GM23338 (cell line): ENCODE data around the gene TESK2.

Source experiments
- CREB1 ChIP-seq: fragments of 250-450 bp; sonication (Bioruptor Pico); IDR thresholded peaks from 2 replicates; pipeline ENCODE4 v1.5.0; 2020; ENCODE audit warnings: low read depth, mild to moderate bottlenecking, moderate library complexity
- EZH2 ChIP-seq: fragments of 200-600 bp; sonication (generic); IDR thresholded peaks from one replicate; pipeline ENCODE4 v1.8.0; 2017; ENCODE audit warnings: antibody characterized with exemption, mild to moderate bottlenecking, low read depth; ENCODE audit not compliant: unreplicated experiment
- EZH2phosphoT487 ChIP-seq: fragments of 200-600 bp; sonication (generic); IDR thresholded peaks from one replicate; pipeline ENCODE4 v1.8.1; 2018; ENCODE audit warnings: antibody characterized with exemption; ENCODE audit not compliant: unreplicated experiment
- JUNB ChIP-seq: IDR thresholded peaks from one replicate; pipeline ENCODE4 v1.6.1; 2016; ENCODE audit warnings: antibody characterized with exemption; ENCODE audit not compliant: unreplicated experiment
- NANOG ChIP-seq: IDR thresholded peaks from 2 replicates; pipeline ENCODE4 v1.6.1; 2016; ENCODE audit warnings: antibody characterized with exemption, borderline replicate concordance
- POLR2AphosphoS5 ChIP-seq: IDR thresholded peaks from 2 replicates; pipeline ENCODE4 v1.6.1; 2016; ENCODE audit warnings: antibody characterized with exemption, low read depth
- STAT1 ChIP-seq: IDR thresholded peaks from one replicate; pipeline ENCODE4 v1.6.1; 2016; ENCODE audit warnings: antibody characterized with exemption; ENCODE audit not compliant: unreplicated experiment
- ZNF114 ChIP-seq: fragments of 250-450 bp; sonication (Bioruptor Pico); IDR thresholded peaks from 2 replicates; pipeline ENCODE4 v1.5.0; 2020; ENCODE audit warnings: mild to moderate bottlenecking, moderate library complexity
- ZNF331 ChIP-seq: fragments of 250-450 bp; sonication (Bioruptor Pico); IDR thresholded peaks from 2 replicates; pipeline ENCODE4 v1.5.0; 2020; ENCODE audit warnings: low read depth, mild to moderate bottlenecking, moderate library complexity
- TF ChIP-seq, protein P1 (sequence below), 2 experiments: fragments of 200-600 bp in 1 of 2; sonication (generic) in 1 of 2; conservative IDR thresholded peaks; 2 replicates each; pipeline versions ENCODE4 v1.5.1 to v1.6.1; 2016 to 2017; ENCODE audit warnings: antibody characterized with exemption in 2 of 2, low read depth in 2 of 2, mild to moderate bottlenecking in 2 of 2, moderate library complexity in 1 of 2
- TF ChIP-seq, protein P2 (sequence below): IDR thresholded peaks from one replicate; pipeline ENCODE4 v1.6.1; 2018; ENCODE audit warnings: antibody characterized with exemption; ENCODE audit not compliant: unreplicated experiment
- TF ChIP-seq, protein P3 (sequence below): IDR thresholded peaks from 2 replicates; pipeline ENCODE4 v1.6.1; 2016; ENCODE audit warnings: antibody characterized with exemption
- TF ChIP-seq, protein P4 (sequence below): fragments of 250-450 bp; sonication (Bioruptor Pico); IDR thresholded peaks from 2 replicates; pipeline ENCODE4 v1.5.0; 2020; ENCODE audit warnings: mild to moderate bottlenecking, moderate library complexity

DNA sequence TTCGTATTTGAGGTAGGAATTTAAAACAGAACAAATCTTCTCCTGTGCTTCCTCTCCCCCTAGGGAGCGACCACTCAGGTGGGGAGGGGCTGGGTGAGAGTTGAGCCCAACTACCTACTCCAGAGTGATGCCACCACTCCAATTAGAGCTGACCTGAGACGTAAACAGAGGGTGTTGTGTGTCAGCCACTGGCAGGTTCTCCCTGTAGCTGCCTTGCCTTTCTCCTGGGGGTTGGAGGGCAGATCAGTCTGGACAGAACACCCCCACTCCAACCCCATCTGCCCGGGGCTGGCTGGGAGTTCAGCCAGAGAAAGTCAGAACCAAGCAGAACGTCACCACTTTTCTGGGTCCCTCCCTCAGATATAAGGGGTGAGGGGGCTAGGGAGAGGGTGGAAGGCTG, 162.3 kb downstream of the TESK2 start:
- TF ChIP-seq, protein P1, sequence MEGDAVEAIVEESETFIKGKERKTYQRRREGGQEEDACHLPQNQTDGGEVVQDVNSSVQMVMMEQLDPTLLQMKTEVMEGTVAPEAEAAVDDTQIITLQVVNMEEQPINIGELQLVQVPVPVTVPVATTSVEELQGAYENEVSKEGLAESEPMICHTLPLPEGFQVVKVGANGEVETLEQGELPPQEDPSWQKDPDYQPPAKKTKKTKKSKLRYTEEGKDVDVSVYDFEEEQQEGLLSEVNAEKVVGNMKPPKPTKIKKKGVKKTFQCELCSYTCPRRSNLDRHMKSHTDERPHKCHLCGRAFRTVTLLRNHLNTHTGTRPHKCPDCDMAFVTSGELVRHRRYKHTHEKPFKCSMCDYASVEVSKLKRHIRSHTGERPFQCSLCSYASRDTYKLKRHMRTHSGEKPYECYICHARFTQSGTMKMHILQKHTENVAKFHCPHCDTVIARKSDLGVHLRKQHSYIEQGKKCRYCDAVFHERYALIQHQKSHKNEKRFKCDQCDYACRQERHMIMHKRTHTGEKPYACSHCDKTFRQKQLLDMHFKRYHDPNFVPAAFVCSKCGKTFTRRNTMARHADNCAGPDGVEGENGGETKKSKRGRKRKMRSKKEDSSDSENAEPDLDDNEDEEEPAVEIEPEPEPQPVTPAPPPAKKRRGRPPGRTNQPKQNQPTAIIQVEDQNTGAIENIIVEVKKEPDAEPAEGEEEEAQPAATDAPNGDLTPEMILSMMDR (conservative IDR thresholded peaks at IDR 0.05; ENCODE audit: low read depth in 2 of 2), result no peak
- TF ChIP-seq EZH2 (no peak), JUNB (no peak), POLR2AphosphoS5 (no peak), EZH2phosphoT487 (no peak), CREB1 (no peak), STAT1 (no peak), ZNF114 (CRISPR knock-in tag) (no peak), ZNF331 (CRISPR knock-in tag) (no peak), NANOG (no peak)
- TF ChIP-seq, protein P2, sequence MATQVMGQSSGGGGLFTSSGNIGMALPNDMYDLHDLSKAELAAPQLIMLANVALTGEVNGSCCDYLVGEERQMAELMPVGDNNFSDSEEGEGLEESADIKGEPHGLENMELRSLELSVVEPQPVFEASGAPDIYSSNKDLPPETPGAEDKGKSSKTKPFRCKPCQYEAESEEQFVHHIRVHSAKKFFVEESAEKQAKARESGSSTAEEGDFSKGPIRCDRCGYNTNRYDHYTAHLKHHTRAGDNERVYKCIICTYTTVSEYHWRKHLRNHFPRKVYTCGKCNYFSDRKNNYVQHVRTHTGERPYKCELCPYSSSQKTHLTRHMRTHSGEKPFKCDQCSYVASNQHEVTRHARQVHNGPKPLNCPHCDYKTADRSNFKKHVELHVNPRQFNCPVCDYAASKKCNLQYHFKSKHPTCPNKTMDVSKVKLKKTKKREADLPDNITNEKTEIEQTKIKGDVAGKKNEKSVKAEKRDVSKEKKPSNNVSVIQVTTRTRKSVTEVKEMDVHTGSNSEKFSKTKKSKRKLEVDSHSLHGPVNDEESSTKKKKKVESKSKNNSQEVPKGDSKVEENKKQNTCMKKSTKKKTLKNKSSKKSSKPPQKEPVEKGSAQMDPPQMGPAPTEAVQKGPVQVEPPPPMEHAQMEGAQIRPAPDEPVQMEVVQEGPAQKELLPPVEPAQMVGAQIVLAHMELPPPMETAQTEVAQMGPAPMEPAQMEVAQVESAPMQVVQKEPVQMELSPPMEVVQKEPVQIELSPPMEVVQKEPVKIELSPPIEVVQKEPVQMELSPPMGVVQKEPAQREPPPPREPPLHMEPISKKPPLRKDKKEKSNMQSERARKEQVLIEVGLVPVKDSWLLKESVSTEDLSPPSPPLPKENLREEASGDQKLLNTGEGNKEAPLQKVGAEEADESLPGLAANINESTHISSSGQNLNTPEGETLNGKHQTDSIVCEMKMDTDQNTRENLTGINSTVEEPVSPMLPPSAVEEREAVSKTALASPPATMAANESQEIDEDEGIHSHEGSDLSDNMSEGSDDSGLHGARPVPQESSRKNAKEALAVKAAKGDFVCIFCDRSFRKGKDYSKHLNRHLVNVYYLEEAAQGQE, result no peak
- TF ChIP-seq, protein P3, sequence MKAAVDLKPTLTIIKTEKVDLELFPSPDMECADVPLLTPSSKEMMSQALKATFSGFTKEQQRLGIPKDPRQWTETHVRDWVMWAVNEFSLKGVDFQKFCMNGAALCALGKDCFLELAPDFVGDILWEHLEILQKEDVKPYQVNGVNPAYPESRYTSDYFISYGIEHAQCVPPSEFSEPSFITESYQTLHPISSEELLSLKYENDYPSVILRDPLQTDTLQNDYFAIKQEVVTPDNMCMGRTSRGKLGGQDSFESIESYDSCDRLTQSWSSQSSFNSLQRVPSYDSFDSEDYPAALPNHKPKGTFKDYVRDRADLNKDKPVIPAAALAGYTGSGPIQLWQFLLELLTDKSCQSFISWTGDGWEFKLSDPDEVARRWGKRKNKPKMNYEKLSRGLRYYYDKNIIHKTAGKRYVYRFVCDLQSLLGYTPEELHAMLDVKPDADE, result no peak
- TF ChIP-seq, protein P4, sequence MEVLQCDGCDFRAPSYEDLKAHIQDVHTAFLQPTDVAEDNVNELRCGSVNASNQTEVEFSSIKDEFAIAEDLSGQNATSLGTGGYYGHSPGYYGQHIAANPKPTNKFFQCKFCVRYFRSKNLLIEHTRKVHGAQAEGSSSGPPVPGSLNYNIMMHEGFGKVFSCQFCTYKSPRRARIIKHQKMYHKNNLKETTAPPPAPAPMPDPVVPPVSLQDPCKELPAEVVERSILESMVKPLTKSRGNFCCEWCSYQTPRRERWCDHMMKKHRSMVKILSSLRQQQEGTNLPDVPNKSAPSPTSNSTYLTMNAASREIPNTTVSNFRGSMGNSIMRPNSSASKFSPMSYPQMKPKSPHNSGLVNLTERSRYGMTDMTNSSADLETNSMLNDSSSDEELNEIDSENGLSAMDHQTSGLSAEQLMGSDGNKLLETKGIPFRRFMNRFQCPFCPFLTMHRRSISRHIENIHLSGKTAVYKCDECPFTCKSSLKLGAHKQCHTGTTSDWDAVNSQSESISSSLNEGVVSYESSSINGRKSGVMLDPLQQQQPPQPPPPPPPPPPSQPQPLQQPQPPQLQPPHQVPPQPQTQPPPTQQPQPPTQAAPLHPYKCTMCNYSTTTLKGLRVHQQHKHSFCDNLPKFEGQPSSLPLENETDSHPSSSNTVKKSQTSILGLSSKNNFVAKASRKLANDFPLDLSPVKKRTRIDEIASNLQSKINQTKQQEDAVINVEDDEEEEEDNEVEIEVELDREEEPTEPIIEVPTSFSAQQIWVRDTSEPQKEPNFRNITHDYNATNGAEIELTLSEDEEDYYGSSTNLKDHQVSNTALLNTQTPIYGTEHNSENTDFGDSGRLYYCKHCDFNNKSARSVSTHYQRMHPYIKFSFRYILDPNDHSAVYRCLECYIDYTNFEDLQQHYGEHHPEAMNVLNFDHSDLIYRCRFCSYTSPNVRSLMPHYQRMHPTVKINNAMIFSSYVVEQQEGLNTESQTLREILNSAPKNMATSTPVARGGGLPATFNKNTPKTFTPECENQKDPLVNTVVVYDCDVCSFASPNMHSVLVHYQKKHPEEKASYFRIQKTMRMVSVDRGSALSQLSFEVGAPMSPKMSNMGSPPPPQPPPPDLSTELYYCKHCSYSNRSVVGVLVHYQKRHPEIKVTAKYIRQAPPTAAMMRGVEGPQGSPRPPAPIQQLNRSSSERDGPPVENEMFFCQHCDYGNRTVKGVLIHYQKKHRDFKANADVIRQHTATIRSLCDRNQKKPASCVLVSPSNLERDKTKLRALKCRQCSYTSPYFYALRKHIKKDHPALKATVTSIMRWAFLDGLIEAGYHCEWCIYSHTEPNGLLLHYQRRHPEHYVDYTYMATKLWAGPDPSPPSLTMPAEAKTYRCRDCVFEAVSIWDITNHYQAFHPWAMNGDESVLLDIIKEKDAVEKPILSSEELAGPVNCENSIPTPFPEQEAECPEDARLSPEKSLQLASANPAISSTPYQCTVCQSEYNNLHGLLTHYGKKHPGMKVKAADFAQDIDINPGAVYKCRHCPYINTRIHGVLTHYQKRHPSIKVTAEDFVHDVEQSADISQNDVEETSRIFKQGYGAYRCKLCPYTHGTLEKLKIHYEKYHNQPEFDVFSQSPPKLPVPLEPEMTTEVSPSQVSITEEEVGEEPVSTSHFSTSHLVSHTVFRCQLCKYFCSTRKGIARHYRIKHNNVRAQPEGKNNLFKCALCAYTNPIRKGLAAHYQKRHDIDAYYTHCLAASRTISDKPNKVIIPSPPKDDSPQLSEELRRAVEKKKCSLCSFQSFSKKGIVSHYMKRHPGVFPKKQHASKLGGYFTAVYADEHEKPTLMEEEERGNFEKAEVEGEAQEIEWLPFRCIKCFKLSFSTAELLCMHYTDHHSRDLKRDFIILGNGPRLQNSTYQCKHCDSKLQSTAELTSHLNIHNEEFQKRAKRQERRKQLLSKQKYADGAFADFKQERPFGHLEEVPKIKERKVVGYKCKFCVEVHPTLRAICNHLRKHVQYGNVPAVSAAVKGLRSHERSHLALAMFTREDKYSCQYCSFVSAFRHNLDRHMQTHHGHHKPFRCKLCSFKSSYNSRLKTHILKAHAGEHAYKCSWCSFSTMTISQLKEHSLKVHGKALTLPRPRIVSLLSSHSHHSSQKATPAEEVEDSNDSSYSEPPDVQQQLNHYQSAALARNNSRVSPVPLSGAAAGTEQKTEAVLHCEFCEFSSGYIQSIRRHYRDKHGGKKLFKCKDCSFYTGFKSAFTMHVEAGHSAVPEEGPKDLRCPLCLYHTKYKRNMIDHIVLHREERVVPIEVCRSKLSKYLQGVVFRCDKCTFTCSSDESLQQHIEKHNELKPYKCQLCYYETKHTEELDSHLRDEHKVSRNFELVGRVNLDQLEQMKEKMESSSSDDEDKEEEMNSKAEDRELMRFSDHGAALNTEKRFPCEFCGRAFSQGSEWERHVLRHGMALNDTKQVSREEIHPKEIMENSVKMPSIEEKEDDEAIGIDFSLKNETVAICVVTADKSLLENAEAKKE, result no peak
